SJSA1 (cell line): ENCODE data around the gene TPRX2. TPM values are rescaled to one million over a fixed set of nuclear protein-coding genes. Genes with fewer than 3 reads are reported as not detected.
A peak's percentile ranks its signal among the peaks of the same experiment; 100 is the strongest.
"Not testable (repeated sequence)": the region's sequence is repeated elsewhere in the genome, so short reads cannot be mapped to it uniquely, and the experiment has no call there.

ENCODE experiments used
- DNase-seq, 2 experiments: peaks; one replicate each; pipeline ENCODE4 v3.0.0-alpha.2; 2015 to 2020; ENCODE audit warnings: low spot score in 2 of 2, low read depth in 1 of 2
- H3K27ac ChIP-seq: fragments of 250-450 bp; sonication (Bioruptor Pico); 2 replicates; pipeline ENCODE4 v1.5.1; 2020; ENCODE audit warnings: mild to moderate bottlenecking, moderate library complexity
- H3K27me3 ChIP-seq: fragments of 250-450 bp; sonication (Bioruptor Pico); replicated peaks from 2 replicates; pipeline ENCODE4 v1.5.1; 2020; ENCODE audit warnings: mild to moderate bottlenecking, moderate library complexity
- H3K36me3 ChIP-seq: fragments of 250-450 bp; sonication (Bioruptor Pico); 2 replicates; pipeline ENCODE4 v1.5.1; 2020; ENCODE audit warnings: mild to moderate bottlenecking
- H3K4me1 ChIP-seq: fragments of 250-450 bp; sonication (Bioruptor Pico); replicated peaks from 2 replicates; pipeline ENCODE4 v1.6.1; 2021; ENCODE audit warnings: mild to moderate bottlenecking
- H3K4me3 ChIP-seq: fragments of 250-450 bp; sonication (Bioruptor Pico); 2 replicates; pipeline ENCODE4 v1.5.1; 2020; ENCODE audit warnings: mild to moderate bottlenecking
- H3K9me3 ChIP-seq: fragments of 250-450 bp; sonication (Bioruptor Pico); replicated peaks from 2 replicates; pipeline ENCODE4 v1.5.1; 2020; ENCODE audit warnings: mild to moderate bottlenecking
- total RNA-seq: library from RNA; depleted of rRNA; stranded (reverse); fragments of >200 nt; shearing (Covaris generic); gene quantifications from 2 replicates; pipeline ENCODE4 v1.2.3, GENCODE V29; 2014

The TPRX2 gene
- total RNA-seq, 1 experiment from 2014 or later, result not detected

- no peak overlapping the region for H3K4me3 ChIP-seq
- H3K4me1 ChIP-seq, result no peaks in the 10 kb centered on the region
- 0 out of 2 replicates have a peak, but pooled peaks cover 9% of the 10 kb centered on the region for H3K27me3 ChIP-seq
- no peaks in the 10 kb centered on the region; the same call in 1 of the 2 replicates for H3K9me3 ChIP-seq
- H3K36me3 ChIP-seq, result no peaks in the 10 kb centered on the region
- DNase-seq, result no peak
- no peak overlapping the region for H3K27ac ChIP-seq
These were observed 23.9 kb downstream of the TPRX2 start for GRCh38 chr19:47882890-47883289.

- Histone ChIP-seq H3K27me3 (0 out of 2 replicates have a peak, but pooled peaks cover 9% of the 10 kb centered on the region), H3K4me3 (no peak overlapping the region), H3K27ac (no peak overlapping the region), H3K4me1 (no peaks in the 10 kb centered on the region), H3K36me3 (no peaks in the 10 kb centered on the region), H3K9me3 (no peaks in the 10 kb centered on the region)
- no peak for DNase-seq
These were observed 26.0 kb downstream of the TPRX2 start for GRCh38 chr19:47885067-47885463.

- Histone ChIP-seq H3K4me3 (no peak within 1 kb of the TSS), H3K4me1 (no peaks in the 10 kb centered on the region), H3K9me3 (no peaks in the 10 kb centered on the region), H3K36me3 (no peaks in the 10 kb centered on the region), H3K27me3 (0 out of 2 replicates have a peak, but pooled peaks cover 9% of the 10 kb centered on the region), H3K27ac (no peak within 1 kb of the TSS)
- no peak for DNase-seq
These were observed 27.1 kb downstream of the TPRX2 start, which contains the start of gene SULT2A1 for GRCh38 chr19:47886010-47886559. TSS of gene SULT2A1 (minus strand) at chr19:47886315. CDS start at chr19:47886257, 58 bp downstream.

- no peak overlapping the region for H3K4me3 ChIP-seq
- H3K27me3 ChIP-seq, result no peaks in the 10 kb centered on the region
- no peaks in the 10 kb centered on the region for H3K9me3 ChIP-seq
- no peak for DNase-seq
- no peak overlapping the region for H3K27ac ChIP-seq
- no peaks in the 10 kb centered on the region for H3K36me3 ChIP-seq
- no peaks in the 10 kb centered on the region for H3K4me1 ChIP-seq
These were observed 32.0 kb downstream of the TPRX2 start for GRCh38 chr19:47890865-47891621.

- H3K9me3 ChIP-seq, result no peaks in the 10 kb centered on the region
- no peak overlapping the region for H3K4me3 ChIP-seq
- no peak for DNase-seq
- H3K27me3 ChIP-seq, result no peaks in the 10 kb centered on the region
- H3K27ac ChIP-seq, result no peak overlapping the region
- no peaks in the 10 kb centered on the region for H3K36me3 ChIP-seq
- no peaks in the 10 kb centered on the region for H3K4me1 ChIP-seq
These were observed 32.5 kb downstream of the TPRX2 start for GRCh38 chr19:47891622-47891922.

- H3K9me3 ChIP-seq, result no peaks in the 10 kb centered on the region
- no peak overlapping the region for H3K27ac ChIP-seq
- no peaks in the 10 kb centered on the region for H3K27me3 ChIP-seq
- H3K4me3 ChIP-seq, result no peak overlapping the region
- H3K4me1 ChIP-seq, result no peaks in the 10 kb centered on the region
- H3K36me3 ChIP-seq, result no peaks in the 10 kb centered on the region
- no peak for DNase-seq
These were observed 33.1 kb downstream of the TPRX2 start for GRCh38 chr19:47891923-47892666.

- Histone ChIP-seq H3K4me3 (no peak overlapping the region), H3K4me1 (no peaks in the 10 kb centered on the region), H3K27ac (no peak overlapping the region), H3K27me3 (no peaks in the 10 kb centered on the region), H3K36me3 (no peaks in the 10 kb centered on the region), H3K9me3 (no peaks in the 10 kb centered on the region)
- DNase-seq, result no peak
These were observed 36.2 kb downstream of the TPRX2 start for GRCh38 chr19:47895165-47895782.

- Histone ChIP-seq H3K4me3 (no peak overlapping the region), H3K36me3 (no peaks in the 10 kb centered on the region), H3K27ac (no peak overlapping the region), H3K27me3 (no peaks in the 10 kb centered on the region), H3K4me1 (no peaks in the 10 kb centered on the region), H3K9me3 (no peaks in the 10 kb centered on the region)
- no peak for DNase-seq
These were observed 37.0 kb downstream of the TPRX2 start for GRCh38 chr19:47896019-47896418.

- no peak overlapping the region for H3K4me3 ChIP-seq
- H3K9me3 ChIP-seq, result no peaks in the 10 kb centered on the region
- H3K27ac ChIP-seq, result no peak overlapping the region
- DNase-seq, result no peak
- no peaks in the 10 kb centered on the region for H3K27me3 ChIP-seq
- H3K4me1 ChIP-seq, result no peaks in the 10 kb centered on the region
- H3K36me3 ChIP-seq, result no peaks in the 10 kb centered on the region
These were observed 37.7 kb downstream of the TPRX2 start for GRCh38 chr19:47896773-47897172.

- Histone ChIP-seq H3K4me1 (no peaks in the 10 kb centered on the region), H3K9me3 (no peaks in the 10 kb centered on the region), H3K36me3 (no peaks in the 10 kb centered on the region), H3K4me3 (no peak overlapping the region), H3K27ac (no peak overlapping the region), H3K27me3 (0 out of 2 replicates have a peak, but pooled peaks cover 4% of the 10 kb centered on the region)
- DNase-seq, result no peak
These were observed 38.8 kb downstream of the TPRX2 start for GRCh38 chr19:47897861-47898260.

- Histone ChIP-seq H3K36me3 (no peaks in the 10 kb centered on the region), H3K4me1 (no peaks in the 10 kb centered on the region), H3K27me3 (0 out of 2 replicates have a peak, but pooled peaks cover 4% of the 10 kb centered on the region), H3K27ac (no peak overlapping the region), H3K4me3 (no peak overlapping the region), H3K9me3 (no peaks in the 10 kb centered on the region)
- DNase-seq, result no peak
These were observed 40.3 kb downstream of the TPRX2 start for GRCh38 chr19:47899335-47899734.

- Histone ChIP-seq H3K36me3 (no peaks in the 10 kb centered on the region), H3K4me1 (no peaks in the 10 kb centered on the region), H3K27ac (no peak overlapping the region), H3K9me3 (no peaks in the 10 kb centered on the region), H3K27me3 (0 out of 2 replicates have a peak, but pooled peaks cover 4% of the 10 kb centered on the region), H3K4me3 (no peak overlapping the region)
- DNase-seq, result peak in 1 of 2 experiments; percentile 15
These were observed 42.3 kb downstream of the TPRX2 start for GRCh38 chr19:47901370-47901769.

- not testable (repeated sequence) for H3K4me1 ChIP-seq, H3K27me3 ChIP-seq, H3K9me3 ChIP-seq, H3K4me3 ChIP-seq, H3K27ac ChIP-seq, H3K36me3 ChIP-seq
- peak in 1 of 2 experiments; percentile 93 for DNase-seq
These were observed 50.3 kb downstream of the TPRX2 start for GRCh38 chr19:47909350-47909749.

GRCh38 chr19:47910191-47910590 lies 51.2 kb downstream of the TPRX2 start:
- H3K9me3 ChIP-seq, H3K27ac ChIP-seq, H3K36me3 ChIP-seq, H3K27me3 ChIP-seq, H3K4me3 ChIP-seq, H3K4me1 ChIP-seq: not testable (repeated sequence)
- peak in 1 of 2 experiments; percentile 30 for DNase-seq
